ENCODE data around the gene YIF1B. TPM values are rescaled to one million over a fixed set of nuclear protein-coding genes. Genes with fewer than 3 reads are reported as not detected.

YIF1B gene
- total RNA-seq, 2 donors from 2014 or later, result 77.2 to 84.3 TPM

- H3K4me3 Mint-ChIP-seq, result no peak overlapping the region
- H3K27me3 Mint-ChIP-seq, result no peaks in the 10 kb centered on the region
- H3K9me3 Mint-ChIP-seq, result no peaks in the 10 kb centered on the region
- ATAC-seq (replicated peaks), result no peak
- H3K36me3 Mint-ChIP-seq (ENCODE audit: low read depth), result peaks cover 7% of the 10 kb centered on the region
- peaks cover 6% of the 10 kb centered on the region for H3K4me1 Mint-ChIP-seq
- H3K27ac Mint-ChIP-seq, result no peak overlapping the region
These were observed 35.5 kb downstream of the YIF1B start for GRCh38 chr19:38280030-38280921.

- Mint-ChIP-seq H3K36me3 (ENCODE audit: low read depth) (no peaks in the 10 kb centered on the region), H3K27me3 (no peaks in the 10 kb centered on the region), H3K4me1 (peaks cover 6% of the 10 kb centered on the region), H3K9me3 (no peaks in the 10 kb centered on the region), H3K4me3 (no peak overlapping the region), H3K27ac (no peak overlapping the region)
- ATAC-seq (replicated peaks), result no peak
These were observed 37.0 kb downstream of the YIF1B start for GRCh38 chr19:38278751-38279150.

- Mint-ChIP-seq H3K4me3 (no peak overlapping the region), H3K36me3 (ENCODE audit: low read depth) (no peaks in the 10 kb centered on the region), H3K9me3 (no peaks in the 10 kb centered on the region), H3K27ac (no peak overlapping the region), H3K4me1 (peaks cover 10% of the 10 kb centered on the region), H3K27me3 (no peaks in the 10 kb centered on the region)
- ATAC-seq (replicated peaks), result no peak
These were observed 37.6 kb downstream of the YIF1B start for GRCh38 chr19:38277969-38278680.

- ATAC-seq (replicated peaks), result no peak
- no peaks in the 10 kb centered on the region for H3K9me3 Mint-ChIP-seq
- peaks cover 10% of the 10 kb centered on the region for H3K4me1 Mint-ChIP-seq
- H3K27ac Mint-ChIP-seq, result no peak overlapping the region
- no peak overlapping the region for H3K4me3 Mint-ChIP-seq
- H3K36me3 Mint-ChIP-seq (ENCODE audit: low read depth), result no peaks in the 10 kb centered on the region
- H3K27me3 Mint-ChIP-seq, result no peaks in the 10 kb centered on the region
These were observed 38.2 kb downstream of the YIF1B start for GRCh38 chr19:38277549-38277948.

- Mint-ChIP-seq H3K27ac (no peak overlapping the region), H3K4me1 (peaks cover 8% of the 10 kb centered on the region), H3K4me3 (no peak overlapping the region), H3K27me3 (no peaks in the 10 kb centered on the region), H3K36me3 (ENCODE audit: low read depth) (no peaks in the 10 kb centered on the region), H3K9me3 (no peaks in the 10 kb centered on the region)
- ATAC-seq (replicated peaks), result no peak
These were observed 38.7 kb downstream of the YIF1B start for GRCh38 chr19:38276942-38277517.

- Mint-ChIP-seq H3K4me1 (peaks cover 4% of the 10 kb centered on the region), H3K4me3 (no peak overlapping the region), H3K9me3 (no peaks in the 10 kb centered on the region), H3K27ac (no peak overlapping the region), H3K36me3 (ENCODE audit: low read depth) (no peaks in the 10 kb centered on the region), H3K27me3 (no peaks in the 10 kb centered on the region)
- no peak for ATAC-seq (replicated peaks)
These were observed 41.0 kb downstream of the YIF1B start for GRCh38 chr19:38274739-38275138.

GRCh38 chr19:38273499-38273898 lies 42.2 kb downstream of the YIF1B start:
- H3K9me3 Mint-ChIP-seq, result no peaks in the 10 kb centered on the region
- H3K4me3 Mint-ChIP-seq, result no peak overlapping the region
- no peaks in the 10 kb centered on the region for H3K36me3 Mint-ChIP-seq (ENCODE audit: low read depth)
- H3K27ac Mint-ChIP-seq, result no peak overlapping the region
- no peaks in the 10 kb centered on the region for H3K27me3 Mint-ChIP-seq
- H3K4me1 Mint-ChIP-seq, result peaks cover 4% of the 10 kb centered on the region
- ATAC-seq (replicated peaks), result no peak

GRCh38 chr19:38270587-38271167 lies 45.1 kb downstream of the YIF1B start:
- no peaks in the 10 kb centered on the region for H3K9me3 Mint-ChIP-seq
- no peaks in the 10 kb centered on the region for H3K36me3 Mint-ChIP-seq (ENCODE audit: low read depth)
- H3K4me1 Mint-ChIP-seq, result peaks cover 19% of the 10 kb centered on the region
- H3K27ac Mint-ChIP-seq, result no peak overlapping the region
- no peaks in the 10 kb centered on the region for H3K27me3 Mint-ChIP-seq
- no peak overlapping the region for H3K4me3 Mint-ChIP-seq
- ATAC-seq (replicated peaks), result no peak

GRCh38 chr19:38268539-38268938 lies 47.2 kb downstream of the YIF1B start:
- Mint-ChIP-seq H3K4me1 (peaks cover 30% of the 10 kb centered on the region), H3K27me3 (no peaks in the 10 kb centered on the region)
- ATAC-seq (replicated peaks), result no peak

GRCh38 chr19:38267761-38268483 lies 47.8 kb downstream of the YIF1B start:
- no peak overlapping the region for H3K4me3 Mint-ChIP-seq
- no peaks in the 10 kb centered on the region for H3K27me3 Mint-ChIP-seq
- H3K27ac Mint-ChIP-seq, result no peak overlapping the region
- peaks cover 32% of the 10 kb centered on the region for H3K4me1 Mint-ChIP-seq
- H3K9me3 Mint-ChIP-seq, result peaks cover 4% of the 10 kb centered on the region
- no peak for ATAC-seq (replicated peaks)
- peaks cover 5% of the 10 kb centered on the region for H3K36me3 Mint-ChIP-seq (ENCODE audit: low read depth)

More at GRCh38 chr19:38268539-38268938, 47.2 kb downstream of the YIF1B start:
- no peak overlapping the region for H3K4me3 Mint-ChIP-seq
- no peak overlapping the region for H3K27ac Mint-ChIP-seq
- H3K9me3 Mint-ChIP-seq, result peaks cover 4% of the 10 kb centered on the region
- peaks cover 4% of the 10 kb centered on the region for H3K36me3 Mint-ChIP-seq (ENCODE audit: low read depth)

- Mint-ChIP-seq H3K27me3 (no peaks in the 10 kb centered on the region), H3K4me3 (no peak overlapping the region), H3K4me1 (peaks cover 33% of the 10 kb centered on the region), H3K36me3 (ENCODE audit: low read depth) (peaks cover 5% of the 10 kb centered on the region), H3K27ac (no peak overlapping the region), H3K9me3 (peaks cover 4% of the 10 kb centered on the region)
- no peak for ATAC-seq (replicated peaks)
These were observed 48.7 kb downstream of the YIF1B start for GRCh38 chr19:38266981-38267597.

- Mint-ChIP-seq H3K4me3 (peak overlapping the region; percentile 94), H3K36me3 (ENCODE audit: low read depth) (peaks cover 5% of the 10 kb centered on the region), H3K9me3 (peaks cover 4% of the 10 kb centered on the region), H3K27ac (peak overlapping the region; percentile 91), H3K4me1 (peaks cover 33% of the 10 kb centered on the region), H3K27me3 (no peaks in the 10 kb centered on the region)
- no peak for ATAC-seq (replicated peaks)
These were observed 49.8 kb downstream of the YIF1B start for GRCh38 chr19:38265921-38266429.

- Mint-ChIP-seq H3K4me1 (peaks cover 33% of the 10 kb centered on the region), H3K27ac (peak overlapping the region; percentile 91), H3K4me3 (peak overlapping the region; percentile 94)
These were observed 50.4 kb downstream of the YIF1B start for GRCh38 chr19:38265213-38265861.

More at GRCh38 chr19:38265213-38265861, 50.4 kb downstream of the YIF1B start:
- Mint-ChIP-seq H3K36me3 (ENCODE audit: low read depth) (peaks cover 5% of the 10 kb centered on the region), H3K9me3 (peaks cover 4% of the 10 kb centered on the region), H3K27me3 (no peaks in the 10 kb centered on the region)
- ATAC-seq (replicated peaks), result no peak

Measured in activated T-helper 17 cell treated with anti-CD3 and anti-CD28 coated beads, Interleukin-2, amount 50 U/mL, for 72 hours (primary cell).